GM12872 (cell line): Measurements from ENCODE around the gene BCL11B.

Experiments used
- CTCF ChIP-seq: IDR thresholded peaks from 3 replicates; pipeline ENCODE4 v1.5.1; 2011; ENCODE audit warnings: low read depth, mild to moderate bottlenecking, low read length, moderate library complexity; ENCODE audit not compliant: insufficient read depth

BCL11B gene

GRCh38 chr14:99174770-99175319 is 97.2 kb downstream of the BCL11B start:
- TF ChIP-seq CTCF, result no peak

GRCh38 chr14:99174081-99174769 is 97.8 kb downstream of the BCL11B start:
- TF ChIP-seq CTCF, result no peak

- TF ChIP-seq CTCF, result no peak
These were observed 98.5 kb downstream of the BCL11B start for GRCh38 chr14:99173506-99173905.

- no peak for TF ChIP-seq CTCF
These were observed 98.9 kb downstream of the BCL11B start for GRCh38 chr14:99173086-99173485.

- no peak for TF ChIP-seq CTCF
These were observed 100.6 kb downstream of the BCL11B start for GRCh38 chr14:99171396-99171795.

- TF ChIP-seq CTCF, result no peak
These were observed 102.1 kb downstream of the BCL11B start for GRCh38 chr14:99169776-99170356.

GRCh38 chr14:99168330-99168729 is 103.7 kb downstream of the BCL11B start:
- TF ChIP-seq CTCF, result no peak
